ENCODE measurements around the gene TACR1.

TACR1 gene

DNA sequence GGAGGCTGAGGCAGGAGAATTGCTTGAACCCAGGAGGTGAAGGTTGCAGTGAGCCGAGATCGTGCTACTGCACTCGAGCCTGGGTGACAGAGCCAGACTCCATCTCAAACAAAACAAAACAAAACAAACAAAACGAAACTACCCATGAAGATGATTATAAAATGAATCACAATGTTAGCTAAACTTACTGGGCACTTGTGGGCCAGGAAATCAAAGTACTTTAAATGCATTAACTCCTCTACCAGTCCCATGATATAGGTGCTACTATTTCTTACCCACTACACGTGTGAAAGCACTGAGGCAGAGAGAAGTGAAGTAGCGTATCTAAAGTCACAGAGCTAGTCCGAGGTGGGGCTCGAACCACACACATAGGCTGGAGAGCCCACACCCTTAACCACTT lies 187.2 kb downstream of the TACR1 start:
- H3K27me3 ChIP-seq = no peaks in the 10 kb centered on the region
- no peaks in the 10 kb centered on the region for H3K9me3 ChIP-seq
- H3K4me1 ChIP-seq = no peaks in the 10 kb centered on the region
- TF ChIP-seq, protein P1, sequence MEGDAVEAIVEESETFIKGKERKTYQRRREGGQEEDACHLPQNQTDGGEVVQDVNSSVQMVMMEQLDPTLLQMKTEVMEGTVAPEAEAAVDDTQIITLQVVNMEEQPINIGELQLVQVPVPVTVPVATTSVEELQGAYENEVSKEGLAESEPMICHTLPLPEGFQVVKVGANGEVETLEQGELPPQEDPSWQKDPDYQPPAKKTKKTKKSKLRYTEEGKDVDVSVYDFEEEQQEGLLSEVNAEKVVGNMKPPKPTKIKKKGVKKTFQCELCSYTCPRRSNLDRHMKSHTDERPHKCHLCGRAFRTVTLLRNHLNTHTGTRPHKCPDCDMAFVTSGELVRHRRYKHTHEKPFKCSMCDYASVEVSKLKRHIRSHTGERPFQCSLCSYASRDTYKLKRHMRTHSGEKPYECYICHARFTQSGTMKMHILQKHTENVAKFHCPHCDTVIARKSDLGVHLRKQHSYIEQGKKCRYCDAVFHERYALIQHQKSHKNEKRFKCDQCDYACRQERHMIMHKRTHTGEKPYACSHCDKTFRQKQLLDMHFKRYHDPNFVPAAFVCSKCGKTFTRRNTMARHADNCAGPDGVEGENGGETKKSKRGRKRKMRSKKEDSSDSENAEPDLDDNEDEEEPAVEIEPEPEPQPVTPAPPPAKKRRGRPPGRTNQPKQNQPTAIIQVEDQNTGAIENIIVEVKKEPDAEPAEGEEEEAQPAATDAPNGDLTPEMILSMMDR (IDR thresholded peaks at IDR 0.05; ENCODE audit: low read depth, low read length) = no peak
- H3K4me3 ChIP-seq (ENCODE audit: low read depth, low read length) = no peak overlapping the region
- DNase-seq = no peak
- H3K36me3 ChIP-seq = no peaks in the 10 kb centered on the region

DNA sequence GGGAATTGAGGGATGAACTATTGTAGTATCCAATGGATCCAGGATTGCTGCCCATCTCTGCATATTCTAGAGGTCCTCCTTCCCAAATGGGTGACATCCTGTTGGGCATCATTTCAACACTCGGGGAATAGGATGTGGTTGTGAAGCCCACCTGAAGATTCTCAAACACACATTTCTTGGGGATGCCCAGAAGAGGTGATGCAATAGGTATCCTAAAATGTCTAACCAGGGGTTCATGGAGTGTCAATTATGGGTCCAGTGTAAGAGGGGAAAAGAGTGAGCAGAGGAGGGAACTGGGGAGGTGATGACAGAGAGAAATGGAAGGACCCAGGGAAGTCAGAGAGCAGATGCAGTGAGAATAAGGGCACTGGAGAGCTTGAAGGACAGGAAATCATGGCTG lies 188.7 kb downstream of the TACR1 start:
- Histone ChIP-seq H3K36me3 (no peaks in the 10 kb centered on the region), H3K4me3 (ENCODE audit: low read depth, low read length) (no peak overlapping the region), H3K9me3 (no peaks in the 10 kb centered on the region), H3K4me1 (no peaks in the 10 kb centered on the region), H3K27me3 (no peaks in the 10 kb centered on the region)
- no peak for DNase-seq
- TF ChIP-seq, protein P1 (IDR thresholded peaks at IDR 0.05; ENCODE audit: low read depth, low read length) = no peak

DNA sequence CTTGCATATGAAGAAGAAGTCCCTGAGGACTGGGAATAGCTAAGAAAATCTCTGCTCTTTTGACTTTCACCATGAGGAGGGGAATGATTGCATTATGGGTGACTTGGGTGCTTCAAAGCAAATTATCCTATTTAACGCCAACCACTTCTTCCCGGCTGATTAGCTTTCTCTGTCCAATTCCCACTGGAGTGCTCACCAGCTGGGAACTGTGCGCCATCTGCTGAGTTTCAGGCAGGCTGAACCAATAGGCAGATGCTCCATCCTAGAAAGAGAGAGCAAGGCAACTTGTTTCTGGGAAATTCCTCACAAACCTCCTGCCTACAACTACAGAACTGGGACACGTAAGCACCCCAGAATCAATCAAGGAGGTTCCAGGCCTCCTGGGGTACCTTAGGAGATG lies 191.5 kb downstream of the TACR1 start:
- no peaks in the 10 kb centered on the region for H3K36me3 ChIP-seq
- DNase-seq = peak; percentile 16
- no peak overlapping the region for H3K4me3 ChIP-seq (ENCODE audit: low read depth, low read length)
- H3K9me3 ChIP-seq = no peaks in the 10 kb centered on the region
- no peaks in the 10 kb centered on the region for H3K4me1 ChIP-seq
- TF ChIP-seq, protein P1 (IDR thresholded peaks at IDR 0.05; ENCODE audit: low read depth, low read length) = 0 out of 2 replicates have a peak, but pooled peaks have one; percentile 7
- no peaks in the 10 kb centered on the region for H3K27me3 ChIP-seq

DNA sequence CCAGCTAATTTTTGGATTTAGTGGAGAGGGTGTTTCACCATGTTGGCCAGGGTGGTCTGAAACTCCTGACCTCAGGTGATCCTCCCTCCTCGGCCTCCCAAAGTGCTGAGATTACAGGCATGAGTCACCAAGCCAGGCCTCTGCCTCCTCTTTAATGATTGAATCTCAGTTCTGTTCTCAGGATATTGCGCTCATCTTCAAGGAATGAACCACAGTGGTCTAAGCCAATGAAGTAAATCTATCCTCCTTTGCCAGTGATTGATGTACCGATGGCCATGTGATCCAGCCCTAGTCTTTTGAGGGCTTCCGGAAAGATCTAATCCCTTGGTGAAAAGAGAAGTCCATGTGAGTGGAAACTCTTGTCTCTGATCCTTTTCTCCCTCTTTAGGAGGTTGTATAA lies 192.3 kb downstream of the TACR1 start:
- DNase-seq = no peak
- H3K4me1 ChIP-seq = no peaks in the 10 kb centered on the region
- H3K4me3 ChIP-seq (ENCODE audit: low read depth, low read length) = no peak overlapping the region
- no peaks in the 10 kb centered on the region for H3K27me3 ChIP-seq
- H3K9me3 ChIP-seq = no peaks in the 10 kb centered on the region
- H3K36me3 ChIP-seq = no peaks in the 10 kb centered on the region
- TF ChIP-seq, protein P1 (IDR thresholded peaks at IDR 0.05; ENCODE audit: low read depth, low read length) = no peak

DNA sequence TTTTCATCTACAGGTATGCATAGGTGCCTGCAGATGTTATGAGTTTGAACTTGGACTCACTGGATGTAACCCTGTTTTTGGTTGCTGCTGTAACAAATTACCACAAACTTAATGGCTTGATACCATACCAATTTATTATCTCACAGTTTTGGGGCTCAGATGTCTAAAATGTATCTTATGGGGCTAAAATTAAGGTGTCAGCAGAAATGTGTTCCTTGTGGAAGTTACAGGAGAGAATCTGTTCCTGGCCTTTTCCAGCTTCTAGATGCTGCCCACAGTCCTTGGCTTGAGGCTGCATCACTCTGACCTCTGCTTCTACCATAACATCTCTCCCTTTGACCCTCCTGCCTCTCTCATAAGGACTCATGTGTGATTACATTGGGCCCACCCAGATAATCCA lies 193.3 kb downstream of the TACR1 start:
- no peak overlapping the region for H3K4me3 ChIP-seq (ENCODE audit: low read depth, low read length)
- H3K4me1 ChIP-seq = no peaks in the 10 kb centered on the region
- H3K9me3 ChIP-seq = no peaks in the 10 kb centered on the region
- TF ChIP-seq, protein P1 (IDR thresholded peaks at IDR 0.05; ENCODE audit: low read depth, low read length) = no peak
- no peak for DNase-seq
- H3K27me3 ChIP-seq = no peaks in the 10 kb centered on the region
- no peaks in the 10 kb centered on the region for H3K36me3 ChIP-seq

DNA sequence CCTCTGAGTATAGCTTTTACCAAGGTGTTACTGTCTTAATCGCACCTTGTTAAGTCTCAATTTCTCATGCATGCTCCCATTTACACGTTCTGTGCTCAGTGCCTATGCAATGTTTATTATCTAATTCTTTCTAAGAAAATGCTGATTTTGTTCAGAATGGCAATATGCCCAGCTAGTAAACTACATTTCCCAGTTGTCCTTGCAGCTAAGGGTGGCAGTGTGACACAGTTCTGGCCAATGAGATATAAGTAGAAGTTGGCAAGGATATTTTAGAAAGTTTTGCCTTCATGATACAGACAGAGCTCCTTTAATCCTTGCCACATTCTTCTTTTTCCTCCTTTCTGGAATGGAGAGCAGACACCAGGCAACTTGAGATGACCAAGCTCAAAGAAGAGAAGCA lies 195.5 kb downstream of the TACR1 start:
- H3K36me3 ChIP-seq = no peaks in the 10 kb centered on the region
- DNase-seq = no peak
- TF ChIP-seq, protein P1 (IDR thresholded peaks at IDR 0.05; ENCODE audit: low read depth, low read length) = no peak
- no peaks in the 10 kb centered on the region for H3K4me1 ChIP-seq
- no peak overlapping the region for H3K4me3 ChIP-seq (ENCODE audit: low read depth, low read length)
- no peaks in the 10 kb centered on the region for H3K27me3 ChIP-seq
- no peaks in the 10 kb centered on the region for H3K9me3 ChIP-seq
